ENCODE results near the gene INPP5A.
"Not testable (repeated sequence)": the region's sequence is repeated elsewhere in the genome, so short reads cannot be mapped to it uniquely, and the experiment has no call there.

INPP5A gene

GRCh38 chr10:132810807-132811700 lies 273.5 kb downstream of the INPP5A start:
- DNase-seq: no peak

GRCh38 chr10:132811891-132812481 lies 274.4 kb downstream of the INPP5A start:
- no peak for DNase-seq

GRCh38 chr10:132812520-132812919 lies 274.9 kb downstream of the INPP5A start:
- DNase-seq: no peak

- no peak for DNase-seq
Measured at GRCh38 chr10:132813001-132813401, 275.4 kb downstream of the INPP5A start.

GRCh38 chr10:132813560-132814468 lies 276.2 kb downstream of the INPP5A start:
- DNase-seq: no peak

- DNase-seq: no peak
Measured at GRCh38 chr10:132814469-132814856, 276.9 kb downstream of the INPP5A start.

GRCh38 chr10:132815168-132815857 lies 277.7 kb downstream of the INPP5A start:
- no peak for DNase-seq

GRCh38 chr10:132816718-132817117 lies 279.1 kb downstream of the INPP5A start:
- DNase-seq: no peak

- no peak for DNase-seq
Measured at GRCh38 chr10:132817701-132818211, 280.2 kb downstream of the INPP5A start.

- DNase-seq: no peak
Measured at GRCh38 chr10:132820056-132820455, 282.5 kb downstream of the INPP5A start.

GRCh38 chr10:132825783-132826523 lies 288.4 kb downstream of the INPP5A start:
- DNase-seq: not testable (repeated sequence)

GRCh38 chr10:132826524-132827422 lies 289.2 kb downstream of the INPP5A start:
- no peak for DNase-seq

GRCh38 chr10:132827423-132827789 lies 289.8 kb downstream of the INPP5A start:
- no peak for DNase-seq

- no peak for DNase-seq
Measured at GRCh38 chr10:132827861-132828539, 290.4 kb downstream of the INPP5A start.

- DNase-seq: no peak
Measured at GRCh38 chr10:132828681-132829080, 291.1 kb downstream of the INPP5A start.

GRCh38 chr10:132829403-132829802 lies 291.8 kb downstream of the INPP5A start:
- no peak for DNase-seq

- no peak for DNase-seq
Measured at GRCh38 chr10:132832186-132832969, 294.8 kb downstream of the INPP5A start.
